Natural killer cell (primary cell): ENCODE measurements around the gene CLEC3A. TPM values are rescaled to one million over a fixed set of nuclear protein-coding genes. Genes with fewer than 3 reads are reported as not detected.

ENCODE experiments used
- ATAC-seq, 3 donors: fragments of 150-1000 bp in 2 of 3; fragments of 200-7000 bp in 1 of 3; cut with Tn5 transposase; 1 replicate in 1 of 3; 2 replicates in 2 of 3; pipeline ENCODE4 v1.10.0; 2021; ENCODE audit warnings: mild to moderate bottlenecking in 2 of 3, moderate library complexity in 2 of 3
- DNase-seq, 2 donors: peaks; one replicate each; pipeline versions ENCODE4 v3.0.0 to v3.0.0-alpha.2; 2013 to 2021; ENCODE audit warnings: mixed read lengths in 1 of 2
- H3K27ac ChIP-seq: one replicate; pipeline ENCODE4 v1.5.1; 2013; ENCODE audit warnings: mild to moderate bottlenecking, low read length
- H3K27me3 ChIP-seq: one replicate; pipeline ENCODE4 v1.6.1; 2013; ENCODE audit warnings: low read length; ENCODE audit not compliant: control insufficient read depth, insufficient read depth
- H3K36me3 ChIP-seq: one replicate; pipeline ENCODE4 v1.6.1; 2013; ENCODE audit warnings: low read length; ENCODE audit not compliant: control insufficient read depth, insufficient read depth
- H3K4me1 ChIP-seq: one replicate; pipeline ENCODE4 v1.6.1; 2013; ENCODE audit warnings: low read length; ENCODE audit not compliant: control insufficient read depth, insufficient read depth
- H3K4me3 ChIP-seq: one replicate; pipeline ENCODE4 v1.5.1; 2013; ENCODE audit warnings: low read length
- H3K9me3 ChIP-seq: one replicate; pipeline ENCODE4 v1.6.1; 2013; ENCODE audit warnings: low read length; ENCODE audit not compliant: control insufficient read depth, insufficient read depth
- H3K27ac Mint-ChIP-seq, 2 donors: one replicate each; pipeline ENCODE4 v1.8.0; 2022; ENCODE audit warnings: mild to moderate bottlenecking in 2 of 2, mixed read lengths in 2 of 2, moderate library complexity in 1 of 2
- H3K27me3 Mint-ChIP-seq, 2 donors: one replicate each; pipeline ENCODE4 v1.8.0; 2022; ENCODE audit warnings: low read depth in 2 of 2, mixed read lengths in 2 of 2
- H3K36me3 Mint-ChIP-seq: one replicate; pipeline ENCODE4 v1.8.0; 2022; ENCODE audit warnings: mixed read lengths
- H3K4me1 Mint-ChIP-seq, 2 donors: one replicate each; pipeline ENCODE4 v1.8.0; 2022; ENCODE audit warnings: mixed read lengths in 2 of 2
- H3K4me3 Mint-ChIP-seq: one replicate; pipeline ENCODE4 v1.8.0; 2022; ENCODE audit warnings: mild to moderate bottlenecking, moderate library complexity, mixed read lengths
- H3K9me3 Mint-ChIP-seq, 2 donors: one replicate each; pipeline ENCODE4 v1.8.0; 2022; ENCODE audit warnings: mixed read lengths in 2 of 2
- CTCF ChIP-seq: fragments of 200-600 bp; IDR thresholded peaks from one replicate; pipeline ENCODE4 v1.8.0; 2022; ENCODE audit warnings: antibody characterized with exemption
- WGBS: methylation state at CpG from one replicate; pipeline ENCODE4 v1.1.7; 2013; ENCODE audit warnings: missing lambda C conversion rate; ENCODE audit not compliant: insufficient coverage; 5-methylcytosine and 5-hydroxymethylcytosine counted together
- intact Hi-C: fragments of 100-400 bp; cut with micrococcal nuclease; formaldehyde crosslinking; loops from one replicate; pipeline ENCODE4 v1.14.2; 2022
- total RNA-seq, 4 donors: library from RNA; stranded (reverse); fragments of 120-200 nt in 1 of 4; gene quantifications; one replicate each; pipeline versions ENCODE4 v1.2.3 to v1.2.4, GENCODE V29; 2013 to 2022

The CLEC3A gene
- total RNA-seq, 3 donors from 2014 or later (not counting 1 experiment from before 2014, with no cell fraction given) = not detected

DNA sequence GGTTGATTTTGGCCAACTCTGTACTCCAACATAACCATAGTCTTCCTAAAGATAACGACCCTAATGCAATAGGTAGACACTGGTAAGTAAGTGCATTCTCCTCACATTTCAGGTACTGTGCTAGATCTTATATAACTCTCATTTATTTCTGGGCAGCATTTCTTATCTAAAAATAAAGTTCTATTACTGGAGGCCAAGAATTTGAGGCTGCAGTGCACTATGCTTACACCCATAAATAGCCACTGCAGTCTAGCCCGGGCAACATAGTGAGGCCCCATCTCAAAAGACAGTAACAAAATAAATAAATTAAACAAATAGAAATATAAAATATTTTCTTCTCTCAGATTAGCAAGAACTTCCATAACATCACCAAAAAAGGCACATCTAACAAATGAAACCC is 12.7 kb downstream of the CLEC3A start:
- Mint-ChIP-seq H3K36me3 (no peaks in the 10 kb centered on the region), H3K27me3 (peaks cover 20 to 43% of the 10 kb centered on the region in 2 donors), H3K4me1 (no peaks in the 10 kb centered on the region), H3K4me3 (no peak overlapping the region), H3K9me3 (no peaks in the 10 kb centered on the region), H3K27ac (no peak overlapping the region)
- H3K4me3 ChIP-seq = no peak overlapping the region
- DNase-seq = no peak
- intact Hi-C loops = no loop called here
- H3K4me1 ChIP-seq = no peaks in the 10 kb centered on the region
- no peaks in the 10 kb centered on the region for H3K36me3 ChIP-seq
- ATAC-seq = no peak
- 44% methylated on average over 1 of the region's 2 CpGs for WGBS
- H3K9me3 ChIP-seq = no peaks in the 10 kb centered on the region
- no peak for TF ChIP-seq CTCF
- no peaks in the 10 kb centered on the region for H3K27me3 ChIP-seq
- no peak overlapping the region for H3K27ac ChIP-seq

DNA sequence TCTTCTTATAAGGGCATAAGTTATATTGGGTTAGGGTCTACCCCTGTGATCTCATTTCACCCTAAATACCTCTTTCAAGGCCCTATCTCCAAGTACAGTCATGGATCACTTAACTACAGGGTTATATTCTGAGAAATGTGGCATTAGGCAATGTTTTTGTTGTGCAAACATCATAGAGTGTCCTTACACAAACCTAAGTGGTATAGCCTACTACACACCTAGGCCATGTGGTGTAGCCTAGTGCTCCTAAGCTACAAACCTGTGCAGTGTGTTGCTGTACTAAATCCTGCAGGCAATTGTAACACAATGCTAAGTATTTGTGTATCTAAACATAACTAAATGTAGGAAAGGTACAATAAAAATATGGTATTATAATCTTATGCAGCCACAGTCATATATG is 18.0 kb downstream of the CLEC3A start:
- no peak overlapping the region for H3K4me3 ChIP-seq
- peaks cover 21 to 43% of the 10 kb centered on the region in 2 donors for H3K27me3 Mint-ChIP-seq
- no peaks in the 10 kb centered on the region for H3K36me3 Mint-ChIP-seq
- H3K36me3 ChIP-seq = no peaks in the 10 kb centered on the region
- TF ChIP-seq CTCF = no peak
- intact Hi-C loops = no loop called here
- DNase-seq (no peak), ATAC-seq (no peak)
- no peaks in the 10 kb centered on the region for H3K4me1 ChIP-seq
- H3K9me3 Mint-ChIP-seq = no peaks in the 10 kb centered on the region
- H3K4me1 Mint-ChIP-seq = no peaks in the 10 kb centered on the region
- no peak overlapping the region for H3K4me3 Mint-ChIP-seq
- no peaks in the 10 kb centered on the region for H3K9me3 ChIP-seq
- no peaks in the 10 kb centered on the region for H3K27me3 ChIP-seq
- H3K27ac Mint-ChIP-seq = no peak overlapping the region
- no peak overlapping the region for H3K27ac ChIP-seq

DNA sequence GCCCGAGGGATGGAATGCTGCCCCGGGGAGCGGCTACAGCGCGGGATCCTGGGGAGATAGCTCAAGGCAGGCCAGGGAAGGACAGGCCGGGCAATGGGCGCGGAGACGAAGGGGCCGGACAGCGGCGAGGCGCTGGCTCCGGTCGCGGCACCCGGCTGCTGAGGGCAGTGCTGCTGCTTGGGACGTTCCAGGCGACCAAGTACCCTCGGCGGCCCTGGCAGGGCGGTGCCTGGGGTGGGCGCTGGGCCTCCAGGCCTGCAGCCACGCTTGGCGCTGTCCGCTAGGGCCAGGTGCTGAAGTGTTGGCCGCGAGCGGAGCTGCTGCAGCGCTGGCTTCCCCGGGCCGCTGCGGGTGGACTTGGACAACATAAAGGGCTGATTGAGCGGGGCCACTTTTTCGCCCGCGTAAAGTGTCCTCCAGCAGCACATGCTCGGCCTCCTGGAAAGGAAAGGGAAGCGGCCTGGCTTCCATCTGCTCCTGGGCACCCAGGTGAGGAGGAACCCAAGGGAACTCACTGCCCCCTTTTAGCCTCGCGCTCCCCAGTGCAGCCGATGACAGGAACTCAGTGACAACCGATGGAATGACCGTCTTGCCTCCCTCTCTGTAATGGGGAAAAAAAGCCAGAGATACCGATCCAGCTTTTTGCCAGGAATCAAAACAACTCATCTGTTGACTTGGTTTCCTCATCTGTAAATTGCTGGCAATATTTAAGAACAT is 23.7 kb downstream of the CLEC3A start:
- no peaks in the 10 kb centered on the region for H3K9me3 Mint-ChIP-seq

More for the DNA sequence above, 23.7 kb downstream of the CLEC3A start:
- Mint-ChIP-seq H3K27ac (no peak overlapping the region), H3K36me3 (no peaks in the 10 kb centered on the region), H3K4me1 (no peaks in the 10 kb centered on the region), H3K4me3 (no peak overlapping the region), H3K27me3 (peaks cover 17 to 18% of the 10 kb centered on the region in 2 donors)
- WGBS = 20% methylated on average over 45 of the region's 45 CpGs
- H3K9me3 ChIP-seq = no peaks in the 10 kb centered on the region
- H3K36me3 ChIP-seq = no peaks in the 10 kb centered on the region
- intact Hi-C loops = no loop called here
- DNase-seq = peak; percentile 23 to 31
- no peak overlapping the region for H3K4me3 ChIP-seq
- no peak overlapping the region for H3K27ac ChIP-seq
- no peak for TF ChIP-seq CTCF
- H3K27me3 ChIP-seq = peaks cover 3% of the 10 kb centered on the region
- H3K4me1 ChIP-seq = no peaks in the 10 kb centered on the region
- ATAC-seq = peak in 2 of 3 donors; percentile 69 to 85
